HG03045 (cell line): ENCODE data around the gene TSR2.
"Not testable (repeated sequence)": the region's sequence is repeated elsewhere in the genome, so short reads cannot be mapped to it uniquely, and the experiment has no call there.

ENCODE experiments used
- ATAC-seq: cut with Tn5 transposase; IDR thresholded peaks from one replicate; pipeline ENCODE4 v1.9.1; 2021; ENCODE audit warnings: mild to moderate bottlenecking, moderate library complexity; ENCODE audit not compliant: unreplicated experiment

The TSR2 gene

GRCh38 chrX:54470054-54470760 is 30.0 kb downstream of the TSR2 start:
- ATAC-seq, result no peak

GRCh38 chrX:54473993-54474859 is 34.0 kb downstream of the TSR2 start:
- no peak for ATAC-seq

GRCh38 chrX:54479136-54480111 is 39.2 kb downstream of the TSR2 start:
- no peak for ATAC-seq

GRCh38 chrX:54482839-54483593 is 42.8 kb downstream of the TSR2 start:
- ATAC-seq, result no peak

GRCh38 chrX:54483946-54484345 is 43.7 kb downstream of the TSR2 start:
- ATAC-seq, result no peak

- ATAC-seq, result no peak
Observed at GRCh38 chrX:54484666-54485065, 44.5 kb downstream of the TSR2 start.

- ATAC-seq, result not testable (repeated sequence)
Observed at GRCh38 chrX:54489819-54490218, 49.6 kb downstream of the TSR2 start.

- no peak for ATAC-seq
Observed at GRCh38 chrX:54492340-54492739, 52.1 kb downstream of the TSR2 start.

- ATAC-seq, result no peak
Observed at GRCh38 chrX:54494166-54494988, 54.2 kb downstream of the TSR2 start.
